Kidney (tissue), 14 donors: Measurements from ENCODE around the gene SPATA2L. TPM values are rescaled to one million over a fixed set of nuclear protein-coding genes. Genes with fewer than 3 reads are reported as not detected.

Experiments
- DNase-seq, 5 donors: peaks; one replicate each; pipeline ENCODE4 v3.0.0-alpha.2; 2013 to 2020
- FAIRE-seq: peaks from 2 replicates; lab custom pipeline; 2012; peaks lifted over from hg19 to GRCh38; lab: Jason Lieb, UNC
- H3K27ac ChIP-seq, 2 donors: one replicate each; pipeline ENCODE4 v1.7.0; 2013; ENCODE audit warnings: low read depth in 2 of 2, low read length in 2 of 2, inconsistent platforms in 1 of 2
- H3K27me3 ChIP-seq: one replicate; pipeline ENCODE4 v1.7.1; 2013; ENCODE audit warnings: low read length, inconsistent platforms; ENCODE audit not compliant: control insufficient read depth, insufficient read depth
- H3K36me3 ChIP-seq, 3 donors: one replicate each; pipeline versions ENCODE4 v1.7.0 to v1.7.1; 2013; ENCODE audit warnings: low read length in 3 of 3, control low read depth in 1 of 3, inconsistent platforms in 1 of 3; ENCODE audit not compliant: insufficient read depth in 3 of 3, control insufficient read depth in 2 of 3
- H3K4me1 ChIP-seq, 3 donors: one replicate each; pipeline versions ENCODE4 v1.7.0 to v1.7.1; 2013; ENCODE audit warnings: low read length in 3 of 3, inconsistent platforms in 1 of 3, low read depth in 1 of 3; ENCODE audit not compliant: control insufficient read depth in 2 of 3, insufficient read depth in 2 of 3
- H3K4me3 ChIP-seq, 3 donors: one replicate each; pipeline versions ENCODE4 v1.7.0 to v1.8.1; 2013; ENCODE audit warnings: low read length in 3 of 3, control low read depth in 1 of 3, inconsistent platforms in 1 of 3
- H3K9ac ChIP-seq, 3 donors: one replicate each; pipeline versions ENCODE4 v1.7.0 to v1.7.1; 2013; ENCODE audit warnings: low read length in 3 of 3, control low read depth in 1 of 3, inconsistent platforms in 1 of 3
- H3K9me3 ChIP-seq, 3 donors: one replicate each; pipeline versions ENCODE4 v1.7.0 to v1.7.1; 2013; ENCODE audit warnings: low read length in 3 of 3, control low read depth in 1 of 3, inconsistent platforms in 1 of 3; ENCODE audit not compliant: control insufficient read depth in 2 of 3, insufficient read depth in 1 of 3
- CTCF ChIP-seq: IDR thresholded peaks from 3 replicates; pipeline ENCODE4 v1.5.1; 2012; ENCODE audit warnings: mild to moderate bottlenecking, moderate library complexity, borderline replicate concordance; ENCODE audit not compliant: insufficient read depth; ENCODE audit errors: extremely low read depth
- intact Hi-C: fragments of 100-400 bp; cut with DNase I; formaldehyde crosslinking; loops from one replicate; pipeline ENCODE4 v1.11.1; 2022
- polyA plus RNA-seq: library from polyadenylated mRNA; stranded (reverse); fragments of 350-450 nt; fragmentation: Illumina TruSeq; extraction: RNeasy Lipid Tissue Mini Kit (QIAGEN cat#74804); gene quantifications from one replicate; pipeline ENCODE4 v1.2.3, GENCODE V29; 2014; ENCODE audit warnings: low read depth, low replicate concordance; ENCODE audit not compliant: insufficient read depth
- total RNA-seq: library from RNA; stranded (reverse); fragmentation: NEBNext Ultra II Directional; extraction: Animal tissue kit (Norgen Biotek cat#: 25700); gene quantifications from one replicate; pipeline ENCODE4 v1.2.1, GENCODE V29; 2021
- donor health status: control.
- donor health status: control.
- donor health status: control.
- donor health status: control.
- donor health status: control.
- donor health status: DM: yes; HTN: yes; CAD: no.
- donor health status: Normal renal cell carcinoma (clear cell type).

Gene SPATA2L
- total and polyA plus RNA-seq, 2 donors from 2014 or later = 12.6 to 15.1 TPM

- H3K9me3 ChIP-seq = no peaks in the 10 kb centered on the region
- no peak for TF ChIP-seq CTCF
- FAIRE-seq = no peak
- H3K27ac ChIP-seq = no peak overlapping the region
- H3K4me3 ChIP-seq = no peak overlapping the region
- intact Hi-C loops = no loop called here
- H3K9ac ChIP-seq = no peak overlapping the region
- H3K36me3 ChIP-seq = peaks cover 2 to 61% (median 29%) of the 10 kb centered on the region in 3 donors
- H3K27me3 ChIP-seq = no peaks in the 10 kb centered on the region
- DNase-seq = no peak
- no peaks in the 10 kb centered on the region for H3K4me1 ChIP-seq
Observed at GRCh38 chr16:89736554-89736953, 35.0 kb upstream of the SPATA2L start.

- Histone ChIP-seq H3K4me1 (no peaks in the 10 kb centered on the region), H3K27me3 (no peaks in the 10 kb centered on the region), H3K36me3 (peaks cover 2 to 66% (median 37%) of the 10 kb centered on the region in 3 donors), H3K9ac (no peak overlapping the region), H3K27ac (no peak overlapping the region), H3K9me3 (no peaks in the 10 kb centered on the region), H3K4me3 (no peak overlapping the region)
- DNase-seq (no peak), FAIRE-seq (no peak)
- intact Hi-C loops = no loop called here
- TF ChIP-seq CTCF = no peak
Observed at GRCh38 chr16:89733792-89734191, 32.3 kb upstream of the SPATA2L start.

DNA sequence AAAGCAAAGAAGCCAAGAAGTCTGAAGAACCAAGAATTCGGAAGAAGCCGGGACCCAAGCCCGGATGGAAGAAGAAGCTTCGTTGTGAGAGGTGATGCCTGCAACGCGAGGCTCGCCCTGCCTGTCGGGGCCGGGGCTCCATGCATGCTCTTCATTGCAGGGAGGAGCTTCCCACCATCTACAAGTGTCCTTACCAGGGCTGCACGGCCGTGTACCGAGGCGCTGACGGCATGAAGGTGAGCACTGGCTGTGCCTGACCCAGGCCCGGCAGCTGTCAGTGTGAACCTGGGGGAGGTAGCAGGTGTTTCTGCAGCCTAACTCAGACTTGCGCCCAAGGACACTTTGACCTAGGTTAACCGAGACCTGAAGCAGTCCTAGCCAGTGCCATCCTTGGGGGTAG is 31.8 kb upstream of the SPATA2L start:
- Histone ChIP-seq H3K9ac (no peak overlapping the region), H3K4me1 (no peaks in the 10 kb centered on the region), H3K27me3 (no peaks in the 10 kb centered on the region), H3K36me3 (peaks cover 2 to 63% (median 36%) of the 10 kb centered on the region in 3 donors), H3K4me3 (no peak overlapping the region), H3K27ac (no peak overlapping the region), H3K9me3 (no peaks in the 10 kb centered on the region)
- intact Hi-C loops = no loop called here
- FAIRE-seq (no peak), DNase-seq (no peak)
- TF ChIP-seq CTCF = no peak

DNA sequence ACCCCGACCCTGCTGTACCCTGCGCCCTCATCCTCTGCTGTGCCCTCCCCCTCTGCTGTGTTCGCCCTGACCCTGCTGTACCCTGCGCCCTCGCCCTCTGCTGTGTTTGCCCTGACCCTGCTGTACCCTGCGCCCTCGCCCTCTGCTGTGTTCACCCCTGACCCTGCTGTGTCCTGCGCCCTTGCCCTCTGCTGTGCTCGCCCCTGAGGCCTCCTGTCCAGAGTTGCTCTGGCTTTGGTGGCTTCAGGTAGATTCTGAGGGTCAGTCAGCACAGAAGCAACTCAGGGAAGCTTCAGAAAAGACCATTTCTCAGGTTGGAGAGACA is 31.4 kb upstream of the SPATA2L start:
- TF ChIP-seq CTCF = no peak
- H3K4me3 ChIP-seq = no peak overlapping the region
- DNase-seq = no peak
- FAIRE-seq = no peak
- no peaks in the 10 kb centered on the region for H3K9me3 ChIP-seq
- intact Hi-C loops = no loop called here
- H3K9ac ChIP-seq = no peak overlapping the region
- H3K4me1 ChIP-seq = no peaks in the 10 kb centered on the region
- peaks cover 2 to 62% (median 33%) of the 10 kb centered on the region in 3 donors for H3K36me3 ChIP-seq
- no peaks in the 10 kb centered on the region for H3K27me3 ChIP-seq
- H3K27ac ChIP-seq = no peak overlapping the region
